Retinal pigment epithelial cell (primary cell): ENCODE data around the gene CLDN2.
"Not testable (repeated sequence)": the region's sequence is repeated elsewhere in the genome, so short reads cannot be mapped to it uniquely, and the experiment has no call there.

Source experiments
- DNase-seq: peaks from one replicate; pipeline ENCODE4 v3.0.0-alpha.2; 2010; ENCODE audit warnings: low read depth
- H3K4me3 ChIP-seq: 2 replicates; pipeline ENCODE4 v1.5.1; 2011; ENCODE audit warnings: mild to moderate bottlenecking, low read length, control low read depth, moderate library complexity
- TF ChIP-seq, protein P1 (sequence below): conservative IDR thresholded peaks from 2 replicates; pipeline ENCODE4 v1.5.1; 2011; ENCODE audit warnings: low read depth, low read length, control low read depth, inconsistent platforms

The CLDN2 gene

DNA sequence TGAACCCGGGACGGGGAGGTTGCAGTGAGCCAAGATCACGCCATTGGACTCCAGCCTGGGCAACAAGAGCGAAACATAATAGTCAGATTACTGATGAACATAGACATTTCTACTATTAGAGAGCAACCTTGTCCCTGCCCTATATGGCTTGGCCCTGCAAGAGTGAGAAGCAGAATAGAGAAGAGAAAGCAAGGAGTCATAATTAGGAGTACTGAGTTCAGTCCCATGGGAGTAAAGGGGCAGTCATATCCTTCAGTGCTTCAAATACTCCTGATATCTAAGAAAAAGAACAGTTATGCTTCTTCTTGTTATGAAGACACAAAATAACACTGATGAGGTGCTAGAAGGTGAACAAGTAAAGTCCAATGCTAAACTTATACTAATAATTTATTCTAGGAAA is 33.8 kb downstream of the CLDN2 start:
- TF ChIP-seq, protein P1, sequence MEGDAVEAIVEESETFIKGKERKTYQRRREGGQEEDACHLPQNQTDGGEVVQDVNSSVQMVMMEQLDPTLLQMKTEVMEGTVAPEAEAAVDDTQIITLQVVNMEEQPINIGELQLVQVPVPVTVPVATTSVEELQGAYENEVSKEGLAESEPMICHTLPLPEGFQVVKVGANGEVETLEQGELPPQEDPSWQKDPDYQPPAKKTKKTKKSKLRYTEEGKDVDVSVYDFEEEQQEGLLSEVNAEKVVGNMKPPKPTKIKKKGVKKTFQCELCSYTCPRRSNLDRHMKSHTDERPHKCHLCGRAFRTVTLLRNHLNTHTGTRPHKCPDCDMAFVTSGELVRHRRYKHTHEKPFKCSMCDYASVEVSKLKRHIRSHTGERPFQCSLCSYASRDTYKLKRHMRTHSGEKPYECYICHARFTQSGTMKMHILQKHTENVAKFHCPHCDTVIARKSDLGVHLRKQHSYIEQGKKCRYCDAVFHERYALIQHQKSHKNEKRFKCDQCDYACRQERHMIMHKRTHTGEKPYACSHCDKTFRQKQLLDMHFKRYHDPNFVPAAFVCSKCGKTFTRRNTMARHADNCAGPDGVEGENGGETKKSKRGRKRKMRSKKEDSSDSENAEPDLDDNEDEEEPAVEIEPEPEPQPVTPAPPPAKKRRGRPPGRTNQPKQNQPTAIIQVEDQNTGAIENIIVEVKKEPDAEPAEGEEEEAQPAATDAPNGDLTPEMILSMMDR = no peak

DNA sequence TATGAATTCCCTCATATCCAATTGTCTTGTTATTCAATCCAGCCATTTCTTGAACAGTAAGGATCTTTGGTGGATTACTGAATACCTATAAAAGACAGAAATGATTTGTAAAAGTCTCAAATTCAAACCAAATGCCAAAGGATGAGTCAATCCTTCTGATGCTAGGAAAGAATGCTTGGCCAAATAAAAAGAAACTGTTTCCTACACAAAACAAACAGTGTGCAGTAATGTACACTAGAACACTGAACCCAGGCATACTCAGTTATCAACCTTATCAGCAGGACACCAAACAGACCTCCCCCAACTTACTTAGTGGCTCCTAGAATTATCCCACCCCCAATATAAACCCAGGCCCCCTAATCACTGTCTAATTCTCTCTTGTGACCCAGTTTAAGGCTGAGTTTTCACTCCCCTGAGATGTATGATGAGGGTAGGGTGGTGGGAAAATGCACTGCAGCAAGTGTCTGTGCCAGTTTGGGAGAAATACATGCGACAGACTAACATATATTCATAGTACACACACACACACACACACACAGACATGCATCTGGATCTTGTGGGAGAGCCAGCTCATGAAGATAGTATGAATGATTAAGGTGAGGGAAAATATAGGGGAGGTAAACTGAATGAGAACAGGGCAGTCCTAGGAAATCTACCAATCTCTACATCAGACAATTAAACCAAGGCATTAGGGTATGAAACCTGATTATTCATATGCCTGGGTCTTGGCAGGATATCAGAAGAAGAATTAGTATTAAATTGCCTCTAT is 35.0 kb downstream of the CLDN2 start:
- DNase-seq = no peak
- no peak overlapping the region for H3K4me3 ChIP-seq
- TF ChIP-seq, protein P1 = no peak

More for the DNA sequence above, 33.8 kb downstream of the CLDN2 start:
- DNase-seq = no peak
- H3K4me3 ChIP-seq = no peak overlapping the region

DNA sequence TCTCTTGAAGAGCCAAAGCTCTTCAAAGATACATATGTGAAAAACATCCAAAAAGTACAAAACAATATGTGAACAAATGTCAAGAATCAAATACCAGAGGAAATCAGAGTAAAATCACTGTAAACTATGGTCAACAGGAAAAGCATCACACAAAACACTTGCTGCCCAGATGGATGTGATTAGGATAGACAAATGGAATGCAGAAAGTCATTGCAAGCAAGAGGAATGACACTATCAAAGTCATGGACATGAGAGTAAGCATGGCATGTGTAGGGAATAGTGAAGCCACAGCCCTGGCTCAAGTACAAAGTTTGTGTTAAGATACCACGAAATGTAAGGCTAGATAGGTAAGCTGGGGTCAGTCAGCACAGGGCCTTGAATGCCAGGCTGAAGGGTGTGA is 37.7 kb downstream of the CLDN2 start:
- TF ChIP-seq, protein P1 = no peak
- no peak for DNase-seq
- H3K4me3 ChIP-seq = no peak overlapping the region

DNA sequence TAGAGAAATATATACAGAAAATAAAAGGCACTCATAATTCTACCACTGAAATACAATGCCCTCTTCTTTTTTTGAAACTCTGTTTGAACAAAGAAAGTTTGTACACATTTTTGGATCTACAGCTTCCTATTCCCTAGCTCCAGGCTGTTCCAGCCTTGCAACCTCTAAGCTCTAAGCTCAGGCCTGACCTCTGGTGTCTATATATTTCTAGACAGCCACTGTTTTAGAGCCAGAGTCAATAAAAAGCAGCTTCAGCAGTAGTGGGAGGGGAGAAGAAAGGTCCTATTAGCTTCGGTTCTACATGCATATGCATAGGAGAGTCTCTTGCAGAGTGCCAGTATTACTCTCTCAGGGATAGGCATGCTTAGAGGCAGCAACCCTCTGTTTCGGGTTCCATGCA is 39.7 kb downstream of the CLDN2 start:
- TF ChIP-seq, protein P1 = peak; percentile 47
- no peak overlapping the region for H3K4me3 ChIP-seq
- DNase-seq = no peak

DNA sequence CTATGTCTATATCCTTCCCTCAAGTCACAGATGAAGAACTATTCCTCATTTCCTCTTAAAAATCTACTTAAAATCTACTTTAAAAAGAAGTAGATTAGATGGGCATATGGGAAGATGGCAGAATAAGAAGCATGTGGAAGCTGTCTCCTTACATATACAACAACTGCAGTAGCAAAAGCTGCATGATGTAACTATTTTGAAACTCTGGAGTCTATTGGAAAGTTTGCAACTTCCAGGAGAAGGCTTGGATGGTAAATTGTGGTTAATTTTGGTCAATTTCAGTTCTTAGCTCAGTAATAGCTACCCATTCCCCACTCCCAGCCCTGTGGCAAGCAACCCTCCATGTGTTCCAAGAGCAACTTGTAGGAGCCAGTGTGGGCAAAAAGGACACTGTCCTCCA is 42.9 kb downstream of the CLDN2 start:
- H3K4me3 ChIP-seq = no peak overlapping the region
- no peak for DNase-seq
- TF ChIP-seq, protein P1 = no peak

DNA sequence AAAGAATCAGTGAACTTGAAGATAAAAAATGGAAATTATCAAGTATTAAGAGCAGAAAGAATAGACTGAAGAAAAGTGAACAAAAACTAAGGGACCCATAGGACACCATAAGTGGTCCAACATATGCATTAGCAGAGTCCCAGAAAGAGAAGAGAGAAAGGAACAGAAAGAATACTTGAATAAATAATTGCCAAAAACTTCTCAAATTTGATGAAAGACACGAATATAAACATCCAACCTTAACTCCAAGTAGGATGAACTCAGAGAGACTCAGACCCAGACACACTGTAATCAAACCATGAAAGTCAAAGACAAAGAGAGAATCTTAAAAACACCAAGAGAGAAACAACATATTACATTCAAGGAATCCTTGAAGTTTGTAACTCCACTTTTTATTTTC is 44.1 kb downstream of the CLDN2 start:
- no peak overlapping the region for H3K4me3 ChIP-seq
- DNase-seq = no peak
- TF ChIP-seq, protein P1 = no peak

DNA sequence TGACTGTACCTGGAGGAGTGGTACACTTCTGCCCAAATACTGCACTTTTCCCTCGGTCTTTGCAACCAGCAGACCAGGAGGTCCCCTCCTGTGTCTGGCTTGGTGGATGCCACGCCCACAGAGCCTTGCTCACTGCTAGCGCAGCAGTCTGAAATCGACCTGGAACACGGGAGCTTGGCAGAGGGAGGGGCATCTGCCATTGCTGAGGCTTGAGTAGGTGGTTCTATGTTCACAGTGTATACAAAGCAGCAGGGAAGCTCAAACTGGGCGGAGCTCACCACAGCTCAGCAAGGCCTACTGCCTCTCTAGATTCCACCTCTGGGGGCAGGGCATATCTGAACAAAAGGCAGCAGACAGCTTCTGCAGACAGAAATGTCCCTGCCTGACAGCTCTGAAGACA is 46.3 kb downstream of the CLDN2 start:
- not testable (repeated sequence) for H3K4me3 ChIP-seq, DNase-seq
